ENCODE measurements around the gene HSBP1L1.

DNA sequence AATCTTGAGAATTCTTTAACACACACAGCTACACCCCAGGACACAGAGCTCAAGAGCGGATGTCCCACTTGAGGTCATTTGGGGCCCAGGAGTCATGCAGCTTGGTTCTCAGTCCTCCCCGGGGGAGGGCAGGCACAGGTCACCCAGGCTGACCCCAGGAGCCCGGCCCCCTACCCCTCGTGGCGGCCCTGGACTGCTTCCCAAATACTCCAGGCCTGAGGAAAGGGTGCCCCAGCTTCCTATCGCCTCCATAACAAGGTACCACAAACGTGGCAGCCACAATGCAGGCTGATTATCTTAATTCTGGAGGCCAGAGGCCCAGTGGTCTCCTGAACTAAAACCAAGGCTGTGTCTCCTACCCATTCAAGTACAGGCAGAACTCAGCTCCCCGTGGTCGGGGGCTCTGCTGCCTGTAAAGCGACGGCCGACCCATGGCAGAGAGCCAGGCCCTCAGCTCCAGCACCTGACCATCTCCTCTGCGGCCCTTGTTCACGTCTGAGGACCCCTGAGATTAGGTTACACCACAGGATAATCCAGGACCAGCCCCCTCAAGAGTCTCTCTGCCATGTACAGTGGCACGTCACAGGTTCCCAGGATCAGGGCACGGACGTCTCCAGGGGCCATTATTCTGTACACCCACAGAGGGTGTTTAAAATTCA, 23.5 kb upstream of the HSBP1L1 start:
- TF ChIP-seq, protein P1, sequence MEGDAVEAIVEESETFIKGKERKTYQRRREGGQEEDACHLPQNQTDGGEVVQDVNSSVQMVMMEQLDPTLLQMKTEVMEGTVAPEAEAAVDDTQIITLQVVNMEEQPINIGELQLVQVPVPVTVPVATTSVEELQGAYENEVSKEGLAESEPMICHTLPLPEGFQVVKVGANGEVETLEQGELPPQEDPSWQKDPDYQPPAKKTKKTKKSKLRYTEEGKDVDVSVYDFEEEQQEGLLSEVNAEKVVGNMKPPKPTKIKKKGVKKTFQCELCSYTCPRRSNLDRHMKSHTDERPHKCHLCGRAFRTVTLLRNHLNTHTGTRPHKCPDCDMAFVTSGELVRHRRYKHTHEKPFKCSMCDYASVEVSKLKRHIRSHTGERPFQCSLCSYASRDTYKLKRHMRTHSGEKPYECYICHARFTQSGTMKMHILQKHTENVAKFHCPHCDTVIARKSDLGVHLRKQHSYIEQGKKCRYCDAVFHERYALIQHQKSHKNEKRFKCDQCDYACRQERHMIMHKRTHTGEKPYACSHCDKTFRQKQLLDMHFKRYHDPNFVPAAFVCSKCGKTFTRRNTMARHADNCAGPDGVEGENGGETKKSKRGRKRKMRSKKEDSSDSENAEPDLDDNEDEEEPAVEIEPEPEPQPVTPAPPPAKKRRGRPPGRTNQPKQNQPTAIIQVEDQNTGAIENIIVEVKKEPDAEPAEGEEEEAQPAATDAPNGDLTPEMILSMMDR (conservative IDR thresholded peaks at IDR 0.05; ENCODE audit: low read depth in 2 of 2): no peak
- TF ChIP-seq REST (IDR thresholded peaks at IDR 0.05; ENCODE audit: unreplicated experiment): no peak
- TF ChIP-seq EZH2phosphoT487 (IDR thresholded peaks at IDR 0.05; ENCODE audit: unreplicated experiment): no peak
- TF ChIP-seq POLR2AphosphoS5 (IDR thresholded peaks at IDR 0.05; ENCODE audit: low read depth): no peak
- TF ChIP-seq ZNF462 (CRISPR knock-in tag; IDR thresholded peaks at IDR 0.05): no peak

Measured in GM23338 (cell line).